ENCODE data around the gene CD70.

CD70 gene

GRCh38 chr19:6543866-6544347 is 47.0 kb downstream of the CD70 start:
- H3K4me3 ChIP-seq (ENCODE audit: low read depth, low read length), result no peak overlapping the region
- no peak overlapping the region for H2AFZ ChIP-seq (ENCODE audit: low read length, unreplicated experiment)
- no peaks in the 10 kb centered on the region for H3K27me3 ChIP-seq (ENCODE audit: insufficient read depth, low read length)
- H3K4me1 ChIP-seq (ENCODE audit: control insufficient read depth, insufficient read depth, low read length, unreplicated experiment), result no peaks in the 10 kb centered on the region
- H3K79me2 ChIP-seq (ENCODE audit: control insufficient read depth, insufficient read depth, low read length, unreplicated experiment), result no peaks in the 10 kb centered on the region
- H3K27ac ChIP-seq (ENCODE audit: low read depth, low read length), result no peak overlapping the region
- no peaks in the 10 kb centered on the region for H3K36me3 ChIP-seq (ENCODE audit: insufficient read depth, low read length)

- Histone ChIP-seq H3K27ac (ENCODE audit: low read depth, low read length) (no peak overlapping the region), H3K4me1 (ENCODE audit: control insufficient read depth, insufficient read depth, low read length, unreplicated experiment) (no peaks in the 10 kb centered on the region), H3K4me3 (ENCODE audit: low read depth, low read length) (no peak overlapping the region), H3K27me3 (ENCODE audit: insufficient read depth, low read length) (no peaks in the 10 kb centered on the region), H3K79me2 (ENCODE audit: control insufficient read depth, insufficient read depth, low read length, unreplicated experiment) (no peaks in the 10 kb centered on the region), H3K36me3 (ENCODE audit: insufficient read depth, low read length) (no peaks in the 10 kb centered on the region), H2AFZ (ENCODE audit: low read length, unreplicated experiment) (no peak overlapping the region)
Observed at GRCh38 chr19:6540918-6541689, 49.8 kb downstream of the CD70 start.

- Histone ChIP-seq H3K27ac (ENCODE audit: low read depth, low read length) (no peak overlapping the region), H3K4me3 (ENCODE audit: low read depth, low read length) (no peak overlapping the region), H3K4me1 (ENCODE audit: control insufficient read depth, insufficient read depth, low read length, unreplicated experiment) (no peaks in the 10 kb centered on the region), H2AFZ (ENCODE audit: low read length, unreplicated experiment) (no peak overlapping the region), H3K79me2 (ENCODE audit: control insufficient read depth, insufficient read depth, low read length, unreplicated experiment) (no peaks in the 10 kb centered on the region), H3K27me3 (ENCODE audit: insufficient read depth, low read length) (no peaks in the 10 kb centered on the region), H3K36me3 (ENCODE audit: insufficient read depth, low read length) (no peaks in the 10 kb centered on the region)
Observed at GRCh38 chr19:6539514-6539913, 51.4 kb downstream of the CD70 start.

All from ACC112 (cell line).